HG03457 (cell line): Measurements from ENCODE around the gene ARHGAP30.
A peak's percentile ranks its signal among the peaks of the same experiment; 100 is the strongest.
"Not testable (repeated sequence)": the region's sequence is repeated elsewhere in the genome, so short reads cannot be mapped to it uniquely, and the experiment has no call there.

Source experiments
- ATAC-seq: cut with Tn5 transposase; IDR thresholded peaks from one replicate; pipeline ENCODE4 v1.9.1; 2021; ENCODE audit warnings: moderate number of reproducible peaks; ENCODE audit not compliant: unreplicated experiment

The ARHGAP30 gene

DNA sequence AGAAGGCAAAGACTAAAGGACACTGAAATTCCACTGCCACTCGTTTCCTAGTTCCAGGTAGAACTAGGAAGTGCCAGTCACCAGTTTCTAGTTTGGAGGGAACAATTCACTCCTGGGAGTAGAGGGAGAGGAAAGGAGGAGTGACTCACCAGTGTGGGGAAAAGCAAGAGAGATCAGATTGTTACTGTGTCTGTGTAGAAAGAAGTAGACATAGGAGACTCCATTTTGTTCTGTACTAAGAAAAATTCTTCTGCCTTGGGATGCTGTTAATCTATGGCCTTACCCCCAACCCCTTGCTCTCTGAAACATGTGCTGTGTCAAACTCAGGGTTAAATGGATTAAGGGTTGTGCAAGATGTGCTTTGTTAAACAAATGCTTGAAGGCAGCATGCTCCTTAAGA, 53.0 kb downstream of the ARHGAP30 start:
- not testable (repeated sequence) for ATAC-seq

DNA sequence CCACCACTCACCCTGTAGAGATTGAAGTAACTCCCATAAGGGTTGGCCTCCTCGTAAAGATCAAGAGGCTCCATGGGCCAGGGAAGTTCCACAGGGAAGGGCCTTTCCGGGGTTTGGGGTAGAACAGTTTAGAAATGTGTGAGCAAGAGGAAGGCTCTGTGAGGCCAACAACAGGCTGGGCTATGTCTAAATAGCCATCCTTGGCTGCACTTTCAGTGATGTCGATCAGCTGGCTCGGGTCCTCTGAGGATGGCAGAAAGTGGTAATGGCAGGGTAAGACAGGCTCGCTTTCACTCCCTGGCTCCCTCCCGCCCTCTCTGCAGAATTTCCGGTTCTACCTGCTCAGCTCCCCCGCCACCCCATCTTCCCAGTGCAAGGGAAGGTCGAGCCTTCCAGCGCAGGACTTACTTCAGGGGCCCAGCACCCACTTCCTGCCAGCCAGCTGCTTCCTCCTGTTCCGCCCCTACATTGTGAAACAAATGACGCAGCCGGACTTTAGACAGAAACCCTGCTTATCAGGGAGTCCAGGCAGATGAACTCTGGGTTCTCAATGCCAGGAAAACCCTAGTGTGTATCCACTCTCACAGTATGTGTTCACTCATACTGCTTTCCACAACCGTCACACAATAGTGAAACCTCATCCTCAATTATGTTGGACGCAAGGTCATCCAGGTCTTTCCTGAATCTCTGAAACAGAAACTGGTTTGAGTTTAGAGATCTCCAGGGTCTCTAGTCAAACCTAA, 56.0 kb downstream of the ARHGAP30 start:
- peak; percentile 64 for ATAC-seq

DNA sequence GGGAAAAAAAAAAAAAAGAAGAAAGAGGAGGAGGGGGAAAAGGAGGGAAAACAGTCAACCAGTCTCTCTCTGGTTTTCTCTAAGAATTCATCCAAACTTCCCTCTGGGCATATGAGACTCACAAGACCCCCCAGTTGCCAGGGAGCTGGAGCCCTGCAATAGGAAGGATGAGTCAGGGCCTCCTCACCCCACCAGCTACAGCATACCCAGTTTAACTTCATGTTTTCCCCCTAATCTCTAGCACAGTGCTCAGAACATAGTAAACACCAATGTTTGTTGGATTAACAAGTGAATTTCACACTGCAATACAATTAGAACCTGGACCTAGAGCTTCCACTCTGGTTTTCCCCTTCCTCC, 56.6 kb downstream of the ARHGAP30 start:
- no peak for ATAC-seq

DNA sequence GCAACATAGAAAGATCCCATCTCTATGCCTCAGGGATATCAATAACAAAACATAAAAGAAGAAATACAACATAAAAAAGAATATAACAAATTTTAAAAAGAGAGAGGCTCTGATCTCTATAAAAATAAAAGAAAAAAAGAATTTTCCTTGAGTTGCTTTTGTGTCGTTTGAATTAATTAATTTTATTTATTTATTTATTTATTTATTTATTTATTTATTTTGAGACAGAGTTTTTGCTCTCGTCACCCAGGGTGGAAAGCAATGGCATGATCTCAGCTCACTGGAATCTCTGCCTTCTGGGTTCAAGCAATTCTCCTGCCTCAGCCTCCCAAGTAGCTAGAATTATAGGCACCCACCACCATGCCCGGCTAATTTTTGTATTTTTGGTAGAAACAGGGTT, 57.3 kb downstream of the ARHGAP30 start:
- ATAC-seq = no peak

DNA sequence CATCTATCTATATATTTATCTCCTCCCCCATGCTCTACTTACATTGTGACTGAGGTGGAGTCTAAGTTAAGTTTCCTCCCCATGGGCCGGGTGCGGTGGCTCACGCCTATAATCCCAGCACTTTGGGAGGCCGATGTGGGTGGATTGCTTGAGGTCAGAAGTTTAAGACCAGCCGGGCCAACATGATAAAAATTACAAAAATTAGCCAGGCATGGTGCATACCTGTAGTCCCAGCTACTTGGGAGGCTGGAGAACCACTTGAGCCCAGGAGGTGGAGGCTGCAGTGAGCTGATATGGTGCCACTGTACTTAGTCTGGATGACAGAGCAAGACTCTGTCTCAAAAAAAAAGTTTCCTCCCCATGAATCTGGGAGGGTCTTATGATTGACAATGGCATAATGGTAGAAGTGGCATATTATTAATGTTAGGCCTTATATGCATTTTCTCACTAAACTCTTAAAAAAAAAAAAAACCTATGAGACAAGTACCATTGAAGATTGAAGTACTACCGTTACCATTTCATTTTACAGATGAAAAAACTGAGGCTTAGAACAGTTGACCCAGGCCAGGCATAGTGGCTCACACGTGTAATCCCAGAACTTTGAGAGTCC, 60.0 kb downstream of the ARHGAP30 start:
- ATAC-seq = no peak

DNA sequence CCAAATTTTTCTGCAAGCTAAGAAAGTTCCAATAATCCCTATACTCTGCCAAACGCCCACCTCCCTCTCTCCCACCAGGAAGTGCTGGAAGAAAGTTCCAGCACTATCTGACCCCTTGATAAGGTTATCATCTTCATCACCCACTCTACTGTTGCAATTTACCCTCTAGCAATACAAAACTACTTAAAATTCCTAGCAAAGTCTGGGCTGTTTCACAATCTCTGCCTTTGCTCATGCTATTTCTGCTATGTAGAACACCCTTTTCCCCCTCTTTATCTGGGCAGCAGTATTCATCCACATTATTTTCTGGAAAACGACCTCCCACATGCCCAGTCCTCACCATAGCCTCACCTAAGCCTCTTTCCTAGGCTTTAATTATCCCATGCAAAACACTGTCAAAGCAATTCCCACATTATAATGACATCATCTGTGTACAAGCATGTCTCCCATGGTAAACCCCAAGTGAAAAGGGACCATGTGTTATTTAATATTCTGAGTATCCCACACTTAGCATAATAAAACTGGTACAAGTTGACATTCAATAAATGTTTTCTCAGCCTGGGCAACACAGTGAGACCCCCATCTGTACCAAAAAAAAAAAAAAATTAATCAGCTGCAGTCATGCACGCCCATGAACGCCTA, 60.7 kb downstream of the ARHGAP30 start:
- no peak for ATAC-seq

DNA sequence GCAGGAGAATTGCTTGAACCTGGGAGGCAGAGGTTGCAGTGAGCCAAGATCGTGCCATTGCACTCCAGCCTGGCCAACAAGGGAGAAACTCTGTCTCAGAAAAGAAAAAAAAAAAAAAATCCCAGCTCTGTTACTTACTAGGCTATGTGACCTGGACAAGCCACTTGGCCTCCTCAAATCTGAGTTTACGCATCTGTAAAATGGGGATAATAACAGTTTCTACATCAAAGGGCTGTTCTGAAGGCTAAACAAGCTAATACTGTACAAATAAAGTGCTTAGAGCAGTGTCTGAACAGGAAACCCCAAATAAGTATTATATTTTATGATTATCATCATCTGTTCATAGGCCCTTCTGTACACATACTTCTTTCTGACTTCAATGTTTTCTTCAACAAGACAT, 62.3 kb downstream of the ARHGAP30 start:
- ATAC-seq = no peak

DNA sequence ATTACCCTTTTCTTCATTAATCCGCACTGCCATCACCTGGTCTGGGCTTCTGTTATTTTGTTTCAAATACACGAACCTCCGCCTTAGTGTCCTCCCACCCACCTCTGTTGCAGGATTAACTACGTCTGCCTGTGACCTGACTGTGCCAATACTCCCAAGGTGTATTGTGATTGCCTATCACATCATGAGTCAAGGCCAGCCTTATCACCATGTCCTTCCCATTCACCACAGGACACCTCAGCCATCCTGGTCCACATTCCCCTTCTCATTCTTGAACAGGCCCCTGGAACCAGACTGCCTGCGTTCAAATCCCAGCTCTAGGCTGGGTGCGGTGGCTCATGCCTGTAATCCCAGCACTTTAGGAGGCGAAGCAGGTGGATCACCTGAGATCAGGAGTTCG, 63.1 kb downstream of the ARHGAP30 start:
- no peak for ATAC-seq

DNA sequence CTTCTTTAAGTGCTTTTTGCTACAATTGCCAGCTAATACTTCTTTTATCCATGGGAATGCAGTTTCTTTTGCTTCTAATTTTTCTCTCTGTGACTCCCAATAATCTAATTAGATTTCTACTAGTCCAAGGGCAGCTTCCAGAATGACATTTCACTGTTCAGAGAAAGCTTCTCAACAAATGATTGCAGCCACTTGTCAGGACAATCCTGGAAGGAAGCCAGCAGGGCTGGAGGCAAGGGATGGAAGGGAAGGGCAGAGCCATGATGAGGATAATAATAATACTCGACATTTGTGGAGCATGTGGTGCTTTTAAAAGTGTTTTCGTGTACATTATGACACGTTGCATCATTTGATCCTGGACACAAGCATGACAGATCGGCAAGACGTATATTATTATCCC, 68.2 kb downstream of the ARHGAP30 start:
- ATAC-seq = no peak

DNA sequence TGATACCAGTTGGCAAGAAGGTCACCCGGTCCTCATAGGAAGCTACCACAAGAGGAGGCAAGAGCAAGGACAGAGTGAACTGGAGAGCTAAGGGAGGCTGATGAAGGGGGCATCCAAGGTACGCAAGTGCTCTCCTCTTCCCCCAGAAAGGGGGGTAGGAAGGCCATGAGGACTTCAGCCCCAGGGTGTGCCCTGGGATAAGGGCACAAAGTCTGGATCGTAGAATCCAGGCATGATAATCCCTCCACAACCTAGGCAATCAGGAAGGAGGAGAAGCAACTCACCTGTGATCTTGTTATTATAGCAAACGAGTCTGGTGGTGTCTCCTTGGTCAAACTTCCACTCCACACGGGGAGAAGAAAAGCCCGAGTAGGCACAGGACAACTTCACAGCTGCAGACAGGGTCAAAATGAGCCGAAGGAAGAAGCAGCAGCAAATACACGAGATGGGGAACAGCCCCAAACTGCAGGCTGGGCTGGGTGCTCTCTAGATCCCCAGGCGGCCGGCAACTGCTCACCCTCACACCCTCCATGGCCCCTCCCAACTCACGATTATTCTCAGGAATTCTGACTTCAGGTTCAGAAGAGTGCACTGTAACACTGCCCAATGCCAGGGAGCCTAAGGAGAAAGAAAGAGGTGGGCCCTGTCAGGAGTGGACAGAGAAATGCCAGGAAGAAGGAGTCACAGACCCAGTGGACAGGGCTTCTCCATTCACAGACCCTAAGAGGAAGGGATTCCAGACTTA, 68.8 kb downstream of the ARHGAP30 start:
- no peak for ATAC-seq

DNA sequence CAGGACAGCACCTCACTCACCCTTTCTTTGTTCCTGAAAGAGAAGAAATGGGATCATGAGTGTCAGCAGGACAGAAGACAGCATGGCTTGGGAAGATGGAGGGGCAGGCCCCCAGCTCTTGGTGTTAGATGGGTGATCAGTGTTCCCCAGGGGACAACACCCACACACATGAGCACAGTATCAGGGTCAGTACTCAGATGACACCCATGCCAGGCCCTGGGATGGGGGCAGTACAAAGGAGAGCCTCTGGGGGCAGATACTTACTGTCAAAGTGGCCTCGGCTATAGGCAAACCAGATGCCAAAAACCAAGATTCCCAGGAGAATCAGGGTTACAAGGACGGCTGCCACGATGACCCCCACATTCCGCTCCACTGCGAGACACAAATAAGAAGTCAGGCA, 70.3 kb downstream of the ARHGAP30 start:
- ATAC-seq = no peak

DNA sequence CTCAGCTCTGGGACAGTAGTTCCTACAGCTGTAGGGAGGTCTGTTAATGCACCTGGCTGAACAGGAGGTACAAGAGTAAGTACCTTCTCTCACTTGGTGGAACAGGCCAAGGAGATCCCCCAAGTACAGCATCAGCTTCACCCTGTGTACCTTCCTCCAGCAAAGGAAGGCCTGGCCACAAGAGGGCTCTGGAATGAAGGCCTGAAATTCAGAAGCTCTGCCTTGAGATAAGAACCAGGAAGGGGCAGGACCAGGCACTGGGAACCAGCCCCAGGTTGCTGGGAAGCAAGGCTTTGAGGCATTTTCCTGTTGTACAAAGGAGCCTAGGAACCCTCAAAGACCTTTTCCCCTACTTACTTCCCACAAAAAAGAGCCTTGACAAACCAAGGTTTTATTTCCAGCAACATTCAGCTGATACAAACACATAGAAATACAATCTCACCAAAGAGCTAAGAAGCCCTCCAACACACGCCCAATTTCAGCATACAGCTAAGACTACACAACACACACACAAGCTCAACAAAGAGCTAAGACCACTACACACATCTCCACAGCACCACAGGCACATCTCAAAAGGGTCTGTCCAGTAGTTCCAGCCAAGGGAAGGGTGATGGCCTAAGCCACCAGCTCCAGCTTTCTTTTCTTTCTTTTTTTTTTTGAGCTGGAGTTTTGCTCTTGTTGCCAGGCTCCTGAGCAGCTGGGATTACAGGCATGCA, 72.2 kb downstream of the ARHGAP30 start:
- ATAC-seq = no peak
